ENCODE results near the gene PTH1R. TPM values are rescaled to one million over a fixed set of nuclear protein-coding genes. Genes with fewer than 3 reads are reported as not detected.

PTH1R gene
- total RNA-seq, 8 experiments from 2014 or later, result 0.46 to 7.8 (median 0.97) TPM; not detected in 2

GRCh38 chr3:46946856-46947545 is 69.5 kb downstream of the PTH1R start:
- peak in 1 of 8 experiments; percentile 5 for ATAC-seq (replicated peaks in 6 of 8)
- in situ Hi-C loops (cut with MboI; ENCODE audit: low pct_unique_long_range_greater_than_20kb in 2 of 9, low sequenced_read_pairs in 9 of 9, unreplicated experiment in 9 of 9), result no loop called here
- H3K4me3 ChIP-seq, result no peak overlapping the region

GRCh38 chr3:46947546-46947901 is 70.0 kb downstream of the PTH1R start:
- WGBS, 10 experiments, result 0 to 100% (median 82%) methylated on average over 1 to 2 of the region's 4 CpGs; no CpG with 5 or more reads in 5 of the 10 experiments
- in situ Hi-C loops (cut with MboI; ENCODE audit: low pct_unique_long_range_greater_than_20kb in 2 of 9, low sequenced_read_pairs in 9 of 9, unreplicated experiment in 9 of 9), result no loop called here
- Histone ChIP-seq H3K4me3 (no peak overlapping the region), H3K27ac (no peak overlapping the region), H3K4me1 (replicated peaks in 1 of 2) (peaks cover 0 to 32% of the 10 kb centered on the region in 2 donors)
- no peak for ATAC-seq (replicated peaks in 6 of 8)

More at GRCh38 chr3:46946856-46947545, 69.5 kb downstream of the PTH1R start:
- peaks cover 0 to 29% of the 10 kb centered on the region in 2 donors for H3K4me1 ChIP-seq (replicated peaks in 1 of 2)
- H3K27ac ChIP-seq, result no peak overlapping the region
- WGBS, 10 experiments, result 40 to 80% (median 50%) methylated on average over 1 to 7 of the region's 7 CpGs; no CpG with 5 or more reads in 2 of the 10 experiments

- ATAC-seq (replicated peaks in 6 of 8), result peak in 2 of 8 experiments; percentile 10 to 24
- 63 to 92% (median 81%) methylated on average over 2 to 13 of the region's 19 CpGs; no CpG with 5 or more reads in 3 of the 10 experiments for WGBS, 10 experiments
- Histone ChIP-seq H3K4me1 (replicated peaks in 1 of 2) (peaks cover 6 to 38% of the 10 kb centered on the region in 2 donors), H3K4me3 (no peak overlapping the region), H3K27ac (no peak overlapping the region)
- in situ Hi-C loops (cut with MboI; ENCODE audit: low pct_unique_long_range_greater_than_20kb in 2 of 9, low sequenced_read_pairs in 9 of 9, unreplicated experiment in 9 of 9), result no loop called here
These were observed 70.7 kb downstream of the PTH1R start for GRCh38 chr3:46947981-46948791.

GRCh38 chr3:46948830-46949671 is 71.5 kb downstream of the PTH1R start:
- WGBS, 10 experiments, result 0 to 100% (median 71%) methylated on average over 1 to 4 of the region's 6 CpGs; no CpG with 5 or more reads in 4 of the 10 experiments
- Histone ChIP-seq H3K4me3 (no peak overlapping the region), H3K4me1 (replicated peaks in 1 of 2) (peaks cover 9 to 31% of the 10 kb centered on the region in 2 donors), H3K27ac (no peak overlapping the region)
- peak in 4 of 8 experiments; percentile 18 to 63 (median 36) for ATAC-seq (replicated peaks in 6 of 8)
- in situ Hi-C loops (cut with MboI; ENCODE audit: low pct_unique_long_range_greater_than_20kb in 2 of 9, low sequenced_read_pairs in 9 of 9, unreplicated experiment in 9 of 9), result no loop called here

GRCh38 chr3:46950177-46950576 is 72.7 kb downstream of the PTH1R start:
- in situ Hi-C loops (cut with MboI; ENCODE audit: low pct_unique_long_range_greater_than_20kb in 2 of 9, low sequenced_read_pairs in 9 of 9, unreplicated experiment in 9 of 9), result no loop called here
- ATAC-seq (replicated peaks in 6 of 8), result no peak
- H3K4me1 ChIP-seq (replicated peaks in 1 of 2), result peaks cover 9 to 22% of the 10 kb centered on the region in 2 donors
- 67 to 100% (median 96%) methylated on average over 1 to 2 of the region's 2 CpGs; no CpG with 5 or more reads in 2 of the 10 experiments for WGBS, 10 experiments
- no peak overlapping the region for H3K27ac ChIP-seq
- no peak overlapping the region for H3K4me3 ChIP-seq

GRCh38 chr3:46950650-46951241 is 73.2 kb downstream of the PTH1R start:
- WGBS, 10 experiments, result 46 to 100% (median 87%) methylated on average over 1 to 7 of the region's 7 CpGs
- Histone ChIP-seq H3K4me3 (no peak overlapping the region), H3K27ac (no peak overlapping the region), H3K4me1 (replicated peaks in 1 of 2) (peaks cover 9 to 22% of the 10 kb centered on the region in 2 donors)
- in situ Hi-C loops (cut with MboI; ENCODE audit: low pct_unique_long_range_greater_than_20kb in 2 of 9, low sequenced_read_pairs in 9 of 9, unreplicated experiment in 9 of 9), result no loop called here
- no peak for ATAC-seq (replicated peaks in 6 of 8)

GRCh38 chr3:46952813-46953212 is 75.3 kb downstream of the PTH1R start:
- WGBS, 10 experiments, result 46 to 100% (median 80%) methylated on average over 1 to 2 of the region's 2 CpGs; no CpG with 5 or more reads in 3 of the 10 experiments
- no peak overlapping the region for H3K4me3 ChIP-seq
- in situ Hi-C loops (cut with MboI; ENCODE audit: low pct_unique_long_range_greater_than_20kb in 2 of 9, low sequenced_read_pairs in 9 of 9, unreplicated experiment in 9 of 9), result no loop called here

More at GRCh38 chr3:46952813-46953212, 75.3 kb downstream of the PTH1R start:
- peak in 1 of 8 experiments; percentile 26 for ATAC-seq (replicated peaks in 6 of 8)
- no peak overlapping the region for H3K27ac ChIP-seq
- H3K4me1 ChIP-seq (replicated peaks in 1 of 2), result peaks cover 9 to 22% of the 10 kb centered on the region in 2 donors

Other genes starting within 250 kb of the PTH1R start
- gene ALS2CL, start 184.0 kb upstream of the PTH1R start, total RNA-seq, result 1 to 10 TPM in 5 of 8 experiments, under 1 TPM in 3; 0.49 to 3.3 (median 1.5) TPM
- gene TMIE, start 176.3 kb upstream of the PTH1R start, total RNA-seq, result 1 to 10 TPM in 3 of 8 experiments, under 1 TPM in 3, not detected in 2; 0.25 to 2.6 (median 0.82) TPM
- gene PRSS50, start 159.9 kb upstream of the PTH1R start, total RNA-seq, result under 1 TPM in 4 of 8 experiments, not detected in 4; 0.08 to 0.85 (median 0.24) TPM
- gene MYL3, start 14.3 kb upstream of the PTH1R start, total RNA-seq, result 1 to 10 TPM in 1 of 8 experiments, under 1 TPM in 1, not detected in 6; 0.38 to 2.4 TPM
- gene CCDC12, start 99.0 kb downstream of the PTH1R start, total RNA-seq, result 10 to 100 TPM; 47.1 to 65.4 (median 53.0) TPM
- gene NBEAL2, start 101.9 kb downstream of the PTH1R start, total RNA-seq, result 10 to 100 TPM in 2 of 8 experiments, 1 to 10 TPM in 6; 1.7 to 23.4 (median 4.4) TPM